ENCODE results near the gene ZNRF3. TPM values are rescaled to one million over a fixed set of nuclear protein-coding genes. Genes with fewer than 3 reads are reported as not detected.

The ZNRF3 gene
- total and polyA plus RNA-seq, 4 donors = 8.9 to 13.0 (median 11.3) TPM

DNA sequence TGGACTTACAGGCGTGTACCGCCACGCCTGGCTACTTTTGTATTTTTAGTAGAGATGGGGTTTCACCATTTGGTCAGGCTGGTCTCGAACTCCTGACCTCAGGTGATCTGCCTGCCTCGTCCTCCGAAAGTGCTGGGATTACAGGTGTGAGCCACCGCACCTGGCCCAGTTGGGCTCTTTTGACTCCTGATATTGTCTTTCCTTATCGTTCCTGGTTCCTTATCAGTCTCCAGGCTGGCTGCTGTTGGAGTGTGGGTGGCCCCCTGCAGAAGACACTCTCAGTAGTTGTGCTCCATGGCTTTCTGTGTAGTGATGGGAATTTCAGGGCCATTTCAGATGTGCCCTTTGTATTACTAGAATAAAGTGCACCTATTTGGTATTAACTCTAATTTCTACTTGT, 123.0 kb downstream of the ZNRF3 start:
- Histone ChIP-seq H3K4me1 (ENCODE audit: control insufficient read depth, insufficient read depth, low read length) (peaks cover 55% of the 10 kb centered on the region), H3K27ac (ENCODE audit: low read depth, low read length) (no peak overlapping the region), H3K9me3 (ENCODE audit: control insufficient read depth, insufficient read depth, low read length) (no peaks in the 10 kb centered on the region), H3K36me3 (ENCODE audit: control insufficient read depth, insufficient read depth, low read length) (no peaks in the 10 kb centered on the region), H3K4me3 (ENCODE audit: low read depth, low read length) (no peak overlapping the region), H3K27me3 (ENCODE audit: control insufficient read depth, insufficient read depth, low read length) (no peaks in the 10 kb centered on the region)
- DNase-seq (ENCODE audit: low read depth in 4 of 6, low spot score in 6 of 6) = no peak
- whole genome bisulfite sequencing (ENCODE audit: insufficient coverage) = 75% methylated on average over 5 of the region's 8 CpGs

DNA sequence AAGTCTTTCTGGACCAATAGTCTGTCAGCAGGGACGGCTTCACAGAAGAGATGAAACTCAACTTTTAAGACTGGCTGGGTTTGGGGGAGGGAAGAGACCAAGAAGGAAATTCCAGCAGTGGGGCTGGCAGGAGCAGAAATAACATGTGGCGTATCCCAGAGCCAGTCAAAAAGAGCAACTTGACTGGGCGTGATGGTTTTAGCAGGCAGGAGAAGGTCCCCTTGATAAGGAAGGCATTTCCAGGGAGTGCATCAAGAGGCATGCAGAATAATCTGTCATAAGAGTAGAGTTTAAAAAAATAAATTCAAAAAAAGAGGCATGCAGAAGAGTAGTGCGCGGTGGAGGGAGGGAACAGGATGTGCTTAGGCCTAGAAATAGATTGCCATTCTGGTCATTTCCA, 125.8 kb downstream of the ZNRF3 start:
- H3K4me3 ChIP-seq (ENCODE audit: low read depth, low read length) = no peak overlapping the region
- H3K27ac ChIP-seq (ENCODE audit: low read depth, low read length) = peak overlapping the region; percentile 53
- DNase-seq (ENCODE audit: low read depth in 4 of 6, low spot score in 6 of 6) = no peak
- H3K27me3 ChIP-seq (ENCODE audit: control insufficient read depth, insufficient read depth, low read length) = no peaks in the 10 kb centered on the region
- H3K36me3 ChIP-seq (ENCODE audit: control insufficient read depth, insufficient read depth, low read length) = no peaks in the 10 kb centered on the region
- 86% methylated on average over 5 of the region's 5 CpGs for WGBS (ENCODE audit: insufficient coverage)
- H3K4me1 ChIP-seq (ENCODE audit: control insufficient read depth, insufficient read depth, low read length) = peaks cover 63% of the 10 kb centered on the region
- no peaks in the 10 kb centered on the region for H3K9me3 ChIP-seq (ENCODE audit: control insufficient read depth, insufficient read depth, low read length)

DNA sequence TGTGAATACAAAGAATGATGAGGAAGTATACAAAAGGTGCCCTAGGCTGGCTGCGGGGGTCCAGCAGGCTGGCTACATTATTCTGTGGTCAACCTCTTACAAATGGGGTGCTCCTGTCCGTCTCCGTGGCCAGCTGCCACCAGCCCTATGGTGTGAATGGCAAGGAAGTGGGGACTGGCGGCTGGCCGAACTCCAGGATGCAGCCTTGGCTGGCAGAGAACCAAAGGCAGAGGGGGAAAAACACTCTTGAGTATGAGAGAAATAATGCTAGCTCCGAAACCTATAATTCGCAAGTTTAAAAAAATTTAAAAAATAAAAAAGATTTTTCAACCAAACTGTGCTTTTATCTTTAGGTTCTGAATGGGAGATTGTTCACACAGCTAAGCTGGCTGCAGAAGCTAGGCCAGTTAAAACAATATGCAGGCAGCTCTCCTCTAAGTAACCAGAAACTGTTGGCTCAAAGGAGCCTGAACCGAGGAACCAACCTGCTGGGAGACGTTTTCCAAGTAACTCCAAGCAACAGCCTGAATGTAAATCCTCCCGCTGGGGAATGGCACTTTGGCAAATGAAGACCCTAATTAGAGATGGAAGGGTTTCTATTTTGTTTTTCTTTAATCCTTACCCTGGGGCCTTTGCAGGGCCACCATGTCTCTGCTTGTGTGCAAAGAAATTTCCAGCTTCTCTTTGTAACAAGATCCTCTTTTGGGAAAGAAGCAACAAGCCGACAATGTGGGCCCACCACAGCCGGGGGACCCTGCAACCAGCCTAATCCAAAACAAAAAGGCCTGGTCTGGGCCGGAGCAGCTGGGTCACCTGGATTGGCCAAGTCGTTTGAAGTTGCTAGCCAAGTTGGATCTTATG, 128.1 kb downstream of the ZNRF3 start:
- Histone ChIP-seq H3K9me3 (ENCODE audit: control insufficient read depth, insufficient read depth, low read length) (no peaks in the 10 kb centered on the region), H3K4me1 (ENCODE audit: control insufficient read depth, insufficient read depth, low read length) (peaks cover 50% of the 10 kb centered on the region), H3K27me3 (ENCODE audit: control insufficient read depth, insufficient read depth, low read length) (no peaks in the 10 kb centered on the region), H3K36me3 (ENCODE audit: control insufficient read depth, insufficient read depth, low read length) (no peaks in the 10 kb centered on the region), H3K27ac (ENCODE audit: low read depth, low read length) (peak overlapping the region; percentile 81), H3K4me3 (ENCODE audit: low read depth, low read length) (no peak overlapping the region)
- DNase-seq (ENCODE audit: low read depth in 4 of 6, low spot score in 6 of 6) = peak in 4 of 6 donors; percentile 59 to 91 (median 76)
- 29% methylated on average over 7 of the region's 14 CpGs for WGBS (ENCODE audit: insufficient coverage)

DNA sequence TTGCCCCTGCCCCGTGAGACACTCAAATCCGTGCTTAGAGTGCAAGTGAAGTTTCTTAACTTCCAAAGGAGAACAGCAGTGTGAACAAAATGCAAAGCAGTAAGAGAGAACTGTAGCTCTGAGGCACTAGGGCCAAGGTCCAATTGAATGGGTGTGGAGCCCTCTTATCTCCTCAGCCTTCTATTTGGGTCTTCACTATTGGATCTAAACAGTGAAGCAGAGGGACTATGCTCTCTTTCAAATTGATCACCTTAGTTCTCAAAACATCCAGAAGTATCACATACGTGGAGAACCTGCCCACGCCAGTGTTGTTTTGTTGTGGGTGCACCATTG, 128.7 kb downstream of the ZNRF3 start:
- no peak for DNase-seq (ENCODE audit: low read depth in 4 of 6, low spot score in 6 of 6)
- Histone ChIP-seq H3K4me1 (ENCODE audit: control insufficient read depth, insufficient read depth, low read length) (peaks cover 50% of the 10 kb centered on the region), H3K9me3 (ENCODE audit: control insufficient read depth, insufficient read depth, low read length) (no peaks in the 10 kb centered on the region), H3K27ac (ENCODE audit: low read depth, low read length) (peak overlapping the region; percentile 81), H3K36me3 (ENCODE audit: control insufficient read depth, insufficient read depth, low read length) (no peaks in the 10 kb centered on the region), H3K4me3 (ENCODE audit: low read depth, low read length) (no peak overlapping the region), H3K27me3 (ENCODE audit: control insufficient read depth, insufficient read depth, low read length) (no peaks in the 10 kb centered on the region)
- 54% methylated on average over 4 of the region's 4 CpGs for WGBS (ENCODE audit: insufficient coverage)

DNA sequence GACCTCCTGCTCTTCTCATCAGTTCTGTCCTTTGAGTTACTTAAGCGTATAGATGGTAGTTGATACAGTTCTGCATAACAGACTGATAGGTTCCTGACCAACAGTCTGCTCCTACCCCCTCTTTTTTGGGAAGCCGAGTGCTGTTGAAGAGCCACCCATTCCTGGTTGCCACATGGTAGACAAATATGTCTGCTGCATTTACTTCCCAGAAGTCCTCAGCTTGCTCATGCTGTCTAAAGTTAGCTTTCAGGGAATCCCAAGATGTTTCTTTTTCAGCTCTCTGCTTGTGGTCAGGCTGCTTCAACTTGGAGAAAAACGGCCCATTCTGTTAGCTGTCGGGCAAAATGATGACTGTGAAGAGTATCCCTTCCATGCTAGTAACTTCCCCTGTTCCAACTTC, 129.6 kb downstream of the ZNRF3 start:
- DNase-seq (ENCODE audit: low read depth in 4 of 6, low spot score in 6 of 6) = peak in 1 of 6 donors; percentile 27
- Histone ChIP-seq H3K27me3 (ENCODE audit: control insufficient read depth, insufficient read depth, low read length) (no peaks in the 10 kb centered on the region), H3K4me1 (ENCODE audit: control insufficient read depth, insufficient read depth, low read length) (peaks cover 50% of the 10 kb centered on the region), H3K4me3 (ENCODE audit: low read depth, low read length) (no peak overlapping the region), H3K36me3 (ENCODE audit: control insufficient read depth, insufficient read depth, low read length) (no peaks in the 10 kb centered on the region), H3K27ac (ENCODE audit: low read depth, low read length) (peak overlapping the region; percentile 18), H3K9me3 (ENCODE audit: control insufficient read depth, insufficient read depth, low read length) (no peaks in the 10 kb centered on the region)
- 62% methylated on average over 3 of the region's 4 CpGs for WGBS (ENCODE audit: insufficient coverage)

DNA sequence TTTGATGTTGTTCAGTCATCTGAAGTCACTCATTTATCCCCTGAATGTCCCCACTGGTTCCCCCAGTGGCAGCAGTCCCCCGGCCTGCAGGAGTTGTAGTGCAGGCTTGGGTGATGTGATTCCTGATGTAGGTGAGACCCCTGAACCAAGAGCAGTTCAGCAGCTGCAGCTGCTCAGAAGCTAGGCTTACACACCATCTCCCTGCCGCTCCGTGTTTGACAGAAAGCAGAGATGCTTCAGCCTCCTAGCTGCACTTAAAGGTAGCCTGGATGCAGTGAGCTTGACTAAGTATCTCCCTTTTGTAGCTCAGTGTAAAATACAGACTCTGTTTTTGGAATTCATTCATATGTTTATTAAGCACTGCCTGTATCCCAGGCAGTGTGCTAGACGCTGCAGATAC, 130.9 kb downstream of the ZNRF3 start:
- no peak overlapping the region for H3K27ac ChIP-seq (ENCODE audit: low read depth, low read length)

DNA sequence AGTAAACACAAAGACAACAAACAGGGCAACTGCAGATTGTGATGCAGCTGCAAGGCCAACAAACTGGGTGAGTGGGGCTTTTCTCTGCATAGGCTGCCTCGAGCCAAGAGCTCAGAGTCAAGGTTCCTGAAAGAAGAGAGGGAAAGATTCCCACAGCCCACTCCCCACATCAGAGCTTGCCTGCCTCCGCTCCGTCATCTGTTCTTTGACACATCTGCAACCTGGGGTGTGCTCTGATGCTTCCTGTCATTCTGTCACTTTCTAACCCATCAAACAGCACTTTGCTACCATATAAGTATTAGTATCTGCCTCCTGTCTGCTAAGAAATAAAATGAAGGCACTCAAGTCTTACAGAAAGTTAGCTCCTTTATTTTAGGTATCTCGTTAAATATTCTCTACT, 131.4 kb downstream of the ZNRF3 start:
- Histone ChIP-seq H3K27me3 (ENCODE audit: control insufficient read depth, insufficient read depth, low read length) (no peaks in the 10 kb centered on the region), H3K4me3 (ENCODE audit: low read depth, low read length) (no peak overlapping the region), H3K36me3 (ENCODE audit: control insufficient read depth, insufficient read depth, low read length) (no peaks in the 10 kb centered on the region), H3K27ac (ENCODE audit: low read depth, low read length) (no peak overlapping the region), H3K9me3 (ENCODE audit: control insufficient read depth, insufficient read depth, low read length) (no peaks in the 10 kb centered on the region), H3K4me1 (ENCODE audit: control insufficient read depth, insufficient read depth, low read length) (peaks cover 42% of the 10 kb centered on the region)
- 43% methylated on average over 1 of the region's 4 CpGs for WGBS (ENCODE audit: insufficient coverage)
- DNase-seq (ENCODE audit: low read depth in 4 of 6, low spot score in 6 of 6) = no peak

More for the DNA sequence above, 130.9 kb downstream of the ZNRF3 start:
- no peak overlapping the region for H3K4me3 ChIP-seq (ENCODE audit: low read depth, low read length)
- peaks cover 44% of the 10 kb centered on the region for H3K4me1 ChIP-seq (ENCODE audit: control insufficient read depth, insufficient read depth, low read length)
- no peaks in the 10 kb centered on the region for H3K27me3 ChIP-seq (ENCODE audit: control insufficient read depth, insufficient read depth, low read length)
- WGBS (ENCODE audit: insufficient coverage) = 80% methylated on average over 1 of the region's 4 CpGs
- H3K9me3 ChIP-seq (ENCODE audit: control insufficient read depth, insufficient read depth, low read length) = no peaks in the 10 kb centered on the region
- no peaks in the 10 kb centered on the region for H3K36me3 ChIP-seq (ENCODE audit: control insufficient read depth, insufficient read depth, low read length)
- DNase-seq (ENCODE audit: low read depth in 4 of 6, low spot score in 6 of 6) = peak in 1 of 6 donors; percentile 20

DNA sequence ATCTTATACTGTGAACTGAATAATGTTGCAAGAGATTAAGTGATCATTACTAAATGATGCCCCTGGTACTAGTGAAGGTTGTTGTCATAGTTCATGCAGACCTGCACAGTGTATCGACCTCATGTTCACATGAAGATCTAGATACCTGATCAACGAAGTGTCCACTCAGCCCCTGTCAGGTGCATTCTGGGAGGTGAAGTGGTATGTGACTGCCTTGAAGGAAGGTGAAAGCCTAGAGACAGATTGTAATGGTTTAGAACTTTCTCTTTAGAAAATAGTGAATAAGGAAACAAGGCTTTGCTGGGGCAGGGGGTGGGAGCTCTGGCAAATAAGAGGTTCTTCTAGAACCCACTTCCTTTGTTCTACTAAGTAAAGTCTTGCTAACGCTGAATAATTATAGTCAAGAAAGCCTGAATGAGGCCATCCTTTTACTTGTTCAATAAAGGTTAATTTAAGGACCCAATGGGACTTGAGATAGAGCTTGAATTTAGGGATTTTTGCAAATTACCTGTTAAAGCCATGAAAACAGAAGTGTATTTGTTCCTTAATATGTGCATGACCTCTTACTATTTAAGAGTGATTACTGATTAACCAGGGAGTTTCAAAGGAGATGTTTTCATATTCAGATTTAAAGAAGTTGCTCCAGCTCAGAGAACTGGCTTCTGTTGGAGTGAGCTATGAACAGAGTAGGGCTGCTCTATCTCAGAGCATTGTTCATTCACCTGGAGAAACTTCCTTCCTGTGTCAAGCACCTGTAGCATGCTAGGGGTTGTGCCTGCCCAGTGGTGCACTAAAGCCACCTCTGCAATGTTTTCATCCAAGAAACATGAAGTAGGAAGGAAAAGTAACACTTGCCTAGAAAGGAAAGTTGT, 132.9 kb downstream of the ZNRF3 start:
- Histone ChIP-seq H3K4me3 (ENCODE audit: low read depth, low read length) (no peak overlapping the region), H3K27ac (ENCODE audit: low read depth, low read length) (no peak overlapping the region), H3K4me1 (ENCODE audit: control insufficient read depth, insufficient read depth, low read length) (peaks cover 30% of the 10 kb centered on the region), H3K9me3 (ENCODE audit: control insufficient read depth, insufficient read depth, low read length) (no peaks in the 10 kb centered on the region), H3K27me3 (ENCODE audit: control insufficient read depth, insufficient read depth, low read length) (no peaks in the 10 kb centered on the region), H3K36me3 (ENCODE audit: control insufficient read depth, insufficient read depth, low read length) (no peaks in the 10 kb centered on the region)
- WGBS (ENCODE audit: insufficient coverage) = 100% methylated on average over 2 of the region's 3 CpGs
- no peak for DNase-seq (ENCODE audit: low read depth in 4 of 6, low spot score in 6 of 6)

DNA sequence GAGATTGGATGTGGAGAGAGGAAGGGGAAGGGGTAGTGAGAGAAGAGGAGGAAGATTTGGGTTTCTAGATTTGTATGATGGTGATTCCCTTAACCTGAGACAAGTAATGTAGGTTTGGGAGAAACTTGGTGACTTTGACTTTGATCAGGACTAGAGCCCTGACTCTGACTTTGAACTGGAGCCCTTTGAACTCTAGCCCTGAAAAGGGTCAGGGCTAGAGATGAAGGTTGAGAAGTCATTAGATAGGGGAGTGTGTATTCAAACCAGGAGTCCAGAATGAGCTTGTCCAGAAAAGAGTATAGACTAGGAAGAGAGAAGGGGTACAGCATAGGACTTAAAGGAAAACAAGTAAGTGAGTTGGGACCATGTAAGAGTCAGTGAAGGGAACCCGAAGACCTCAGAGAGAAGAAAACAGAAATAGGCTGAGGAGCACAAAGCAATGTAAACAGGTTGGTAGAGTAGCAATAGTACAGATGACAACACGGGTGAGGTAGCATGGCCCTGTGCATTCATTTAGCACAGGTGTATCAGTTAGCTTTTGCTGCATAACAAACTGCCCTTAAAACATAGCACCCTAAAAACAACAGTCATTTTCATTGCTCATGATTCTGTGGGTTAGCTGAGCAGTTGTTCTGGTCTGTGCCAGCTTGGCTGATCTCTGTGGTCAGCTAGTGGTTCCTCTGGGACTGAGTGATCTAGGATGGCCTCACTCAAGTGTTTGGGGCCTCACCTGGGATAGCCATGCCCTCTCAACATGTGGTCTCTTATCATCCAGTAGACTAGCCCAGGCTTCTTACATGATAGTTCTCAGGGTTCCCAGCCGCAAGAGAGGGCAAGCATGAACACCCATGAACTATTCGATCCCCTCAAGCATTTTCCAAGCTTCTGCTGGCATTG, 135.2 kb downstream of the ZNRF3 start:
- Histone ChIP-seq H3K27ac (ENCODE audit: low read depth, low read length) (no peak overlapping the region), H3K4me1 (ENCODE audit: control insufficient read depth, insufficient read depth, low read length) (peaks cover 16% of the 10 kb centered on the region), H3K36me3 (ENCODE audit: control insufficient read depth, insufficient read depth, low read length) (no peaks in the 10 kb centered on the region), H3K9me3 (ENCODE audit: control insufficient read depth, insufficient read depth, low read length) (no peaks in the 10 kb centered on the region), H3K4me3 (ENCODE audit: low read depth, low read length) (no peak overlapping the region), H3K27me3 (ENCODE audit: control insufficient read depth, insufficient read depth, low read length) (no peaks in the 10 kb centered on the region)
- 100% methylated on average over 2 of the region's 4 CpGs for WGBS (ENCODE audit: insufficient coverage)
- no peak for DNase-seq (ENCODE audit: low read depth in 4 of 6, low spot score in 6 of 6)
